Nucleus accumbens (tissue), 56 donors: ENCODE measurements around the gene SUPT3H.

Source experiments
- DNase-seq, 56 donors: peaks; one replicate each; lab custom pipeline; 2025; lab: John Stamatoyannopoulos, UW

Gene SUPT3H

GRCh38 chr6:45132658-45133294 is 245.0 kb downstream of the SUPT3H start:
- no peak for DNase-seq

GRCh38 chr6:45132059-45132458 is 245.7 kb downstream of the SUPT3H start:
- no peak for DNase-seq

GRCh38 chr6:45129051-45129450 is 248.7 kb downstream of the SUPT3H start:
- no peak for DNase-seq

GRCh38 chr6:45127185-45127584 is 250.5 kb downstream of the SUPT3H start:
- DNase-seq: no peak

- DNase-seq: no peak
Observed at GRCh38 chr6:45126033-45126432, 251.7 kb downstream of the SUPT3H start.

GRCh38 chr6:45123023-45123422 is 254.7 kb downstream of the SUPT3H start:
- DNase-seq: no peak

GRCh38 chr6:45118754-45119153 is 259.0 kb downstream of the SUPT3H start:
- no peak for DNase-seq

GRCh38 chr6:45116714-45117410 is 260.9 kb downstream of the SUPT3H start:
- DNase-seq: no peak

GRCh38 chr6:45115696-45116095 is 262.0 kb downstream of the SUPT3H start:
- DNase-seq: no peak

GRCh38 chr6:45112711-45113110 is 265.0 kb downstream of the SUPT3H start:
- DNase-seq: no peak

GRCh38 chr6:45109551-45109950 is 268.2 kb downstream of the SUPT3H start:
- no peak for DNase-seq

GRCh38 chr6:45105170-45105820 is 272.4 kb downstream of the SUPT3H start:
- no peak for DNase-seq

GRCh38 chr6:45104429-45104828 is 273.3 kb downstream of the SUPT3H start:
- no peak for DNase-seq

GRCh38 chr6:45098256-45098655 is 279.5 kb downstream of the SUPT3H start:
- no peak for DNase-seq

GRCh38 chr6:45094831-45095230 is 282.9 kb downstream of the SUPT3H start:
- DNase-seq: no peak

GRCh38 chr6:45092135-45092534 is 285.6 kb downstream of the SUPT3H start:
- DNase-seq: no peak

- no peak for DNase-seq
Observed at GRCh38 chr6:45086360-45087084, 291.2 kb downstream of the SUPT3H start.

GRCh38 chr6:45084257-45084656 is 293.5 kb downstream of the SUPT3H start:
- DNase-seq: no peak

- DNase-seq: no peak
Observed at GRCh38 chr6:45082091-45082490, 295.6 kb downstream of the SUPT3H start.

GRCh38 chr6:45081634-45082033 is 296.1 kb downstream of the SUPT3H start:
- no peak for DNase-seq

- DNase-seq: no peak
Observed at GRCh38 chr6:45078432-45078831, 299.3 kb downstream of the SUPT3H start.
